HepG2 (cell line): ENCODE measurements around the gene FAM229A. TPM values are rescaled to one million over a fixed set of nuclear protein-coding genes. Genes with fewer than 3 reads are reported as not detected.

Experiments used
- KLF9 ChIP-seq: IDR thresholded peaks from 2 replicates; pipeline ENCODE4 v1.6.1; 2016; ENCODE audit warnings: low read depth
- PAWR ChIP-seq: sonication (generic); formaldehyde crosslinking; IDR thresholded peaks from 2 replicates; pipeline ENCODE4 v1.4.0; 2020; ENCODE audit warnings: missing genetic modification reagents, mild to moderate bottlenecking, borderline replicate concordance
- PRDM15 ChIP-seq: sonication (generic); formaldehyde crosslinking; IDR thresholded peaks from 2 replicates; pipeline ENCODE4 v1.4.0; 2020; ENCODE audit warnings: missing genetic modification reagents
- RXRB ChIP-seq: IDR thresholded peaks from 2 replicates; pipeline ENCODE4 v1.6.1; 2016; ENCODE audit warnings: borderline replicate concordance, missing genetic modification reagents, missing compliant biosample characterization
- SMAD3 ChIP-seq: sonication (generic); formaldehyde crosslinking; IDR thresholded peaks from 2 replicates; pipeline ENCODE4 v1.4.0; 2020; ENCODE audit warnings: missing genetic modification reagents
- ZFP36L1 ChIP-seq: sonication (generic); formaldehyde crosslinking; IDR thresholded peaks from 2 replicates; pipeline ENCODE4 v1.8.0; 2022; ENCODE audit warnings: mild to moderate bottlenecking, missing genetic modification reagents, moderate library complexity
- ZNF674 ChIP-seq: sonication (generic); formaldehyde crosslinking; IDR thresholded peaks from 2 replicates; pipeline ENCODE4 v1.5.0; 2020; ENCODE audit warnings: low read depth, mild to moderate bottlenecking, missing genetic modification reagents
- ZSCAN29 ChIP-seq: sonication (generic); formaldehyde crosslinking; conservative IDR thresholded peaks from 2 replicates; pipeline ENCODE4 v1.4.0; 2020; ENCODE audit warnings: mild to moderate bottlenecking, missing genetic modification reagents
- polyA plus RNA-seq, 8 experiments: library from polyadenylated mRNA; depleted of rRNA in 3 of 8; stranded (reverse) in 7 of 8; unstranded in 1 of 8; fragments of >200 nt; fragmentation: Illumina TruSeq in 4 of 8; extraction: Trizol in 4 of 8; gene quantifications; 2 replicates each; pipeline versions ENCODE4 v1.2.1 to v1.2.3, GENCODE V29; 2011 to 2016; ENCODE audit warnings: low read depth in 4 of 8, missing spikeins in 1 of 8, mixed read lengths in 1 of 8; ENCODE audit not compliant: insufficient read depth in 1 of 8
- total RNA-seq, 5 experiments: library from RNA; depleted of rRNA; stranded (reverse); fragments of >200 nt; fragmentation: Illumina TruSeq; extraction: Trizol; gene quantifications; 2 replicates each; pipeline ENCODE4 v1.2.3, GENCODE V29; 2016; ENCODE audit warnings: low read depth in 1 of 5
- TF ChIP-seq, protein P1 (sequence below): sonication (generic); formaldehyde crosslinking; IDR thresholded peaks from 2 replicates; pipeline ENCODE4 v1.4.0; 2020; ENCODE audit warnings: missing genetic modification reagents, mild to moderate bottlenecking, borderline replicate concordance
- TF ChIP-seq, protein P2 (sequence below), 2 experiments: IDR thresholded peaks; 2 replicates each; pipeline ENCODE4 v1.6.1; 2011 to 2012; ENCODE audit warnings: low read length in 2 of 2, borderline replicate concordance in 1 of 2, low read depth in 1 of 2, mild to moderate bottlenecking in 1 of 2, moderate library complexity in 1 of 2
- TF ChIP-seq, protein P3 (sequence below): sonication (generic); formaldehyde crosslinking; IDR thresholded peaks from 2 replicates; pipeline ENCODE4 v1.5.0; 2020; ENCODE audit warnings: mild to moderate bottlenecking, missing genetic modification reagents, moderate library complexity
- TF ChIP-seq, protein P4 (sequence below): sonication (generic); formaldehyde crosslinking; IDR thresholded peaks from 2 replicates; pipeline ENCODE4 v1.5.0; 2020; ENCODE audit warnings: mild to moderate bottlenecking, missing genetic modification reagents
- TF ChIP-seq, protein P5 (sequence below): sonication (generic); formaldehyde crosslinking; IDR thresholded peaks from 2 replicates; pipeline ENCODE4 v1.4.0; 2020; ENCODE audit warnings: missing genetic modification reagents

The FAM229A gene
- total and polyA plus RNA-seq, 2 of the 13 experiments (the other 11 are each of a cell fraction or from before 2014, with no cell fraction given), result 3.2 to 17.6 TPM

- TF ChIP-seq PAWR (CRISPR knock-in tag) (no peak), ZSCAN29 (CRISPR knock-in tag) (0 out of 2 replicates have a peak, but pooled peaks have one; percentile 37), RXRB (no peak), ZNF674 (CRISPR knock-in tag) (no peak), PRDM15 (CRISPR knock-in tag) (no peak), KLF9 (no peak), SMAD3 (CRISPR knock-in tag) (no peak), ZFP36L1 (no peak)
- TF ChIP-seq, protein P1, sequence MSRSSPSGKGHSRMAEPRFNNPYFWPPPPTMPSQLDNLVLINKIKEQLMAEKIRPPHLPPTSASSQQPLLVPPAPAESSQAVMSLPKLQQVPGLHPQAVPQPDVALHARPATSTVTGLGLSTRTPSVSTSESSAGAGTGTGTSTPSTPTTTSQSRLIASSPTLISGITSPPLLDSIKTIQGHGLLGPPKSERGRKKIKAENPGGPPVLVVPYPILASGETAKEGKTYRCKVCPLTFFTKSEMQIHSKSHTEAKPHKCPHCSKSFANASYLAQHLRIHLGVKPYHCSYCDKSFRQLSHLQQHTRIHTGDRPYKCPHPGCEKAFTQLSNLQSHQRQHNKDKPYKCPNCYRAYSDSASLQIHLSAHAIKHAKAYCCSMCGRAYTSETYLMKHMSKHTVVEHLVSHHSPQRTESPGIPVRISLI (CRISPR knock-in tag), result peak; percentile 27; the same call in 1 of the 2 replicates
- TF ChIP-seq, protein P2, sequence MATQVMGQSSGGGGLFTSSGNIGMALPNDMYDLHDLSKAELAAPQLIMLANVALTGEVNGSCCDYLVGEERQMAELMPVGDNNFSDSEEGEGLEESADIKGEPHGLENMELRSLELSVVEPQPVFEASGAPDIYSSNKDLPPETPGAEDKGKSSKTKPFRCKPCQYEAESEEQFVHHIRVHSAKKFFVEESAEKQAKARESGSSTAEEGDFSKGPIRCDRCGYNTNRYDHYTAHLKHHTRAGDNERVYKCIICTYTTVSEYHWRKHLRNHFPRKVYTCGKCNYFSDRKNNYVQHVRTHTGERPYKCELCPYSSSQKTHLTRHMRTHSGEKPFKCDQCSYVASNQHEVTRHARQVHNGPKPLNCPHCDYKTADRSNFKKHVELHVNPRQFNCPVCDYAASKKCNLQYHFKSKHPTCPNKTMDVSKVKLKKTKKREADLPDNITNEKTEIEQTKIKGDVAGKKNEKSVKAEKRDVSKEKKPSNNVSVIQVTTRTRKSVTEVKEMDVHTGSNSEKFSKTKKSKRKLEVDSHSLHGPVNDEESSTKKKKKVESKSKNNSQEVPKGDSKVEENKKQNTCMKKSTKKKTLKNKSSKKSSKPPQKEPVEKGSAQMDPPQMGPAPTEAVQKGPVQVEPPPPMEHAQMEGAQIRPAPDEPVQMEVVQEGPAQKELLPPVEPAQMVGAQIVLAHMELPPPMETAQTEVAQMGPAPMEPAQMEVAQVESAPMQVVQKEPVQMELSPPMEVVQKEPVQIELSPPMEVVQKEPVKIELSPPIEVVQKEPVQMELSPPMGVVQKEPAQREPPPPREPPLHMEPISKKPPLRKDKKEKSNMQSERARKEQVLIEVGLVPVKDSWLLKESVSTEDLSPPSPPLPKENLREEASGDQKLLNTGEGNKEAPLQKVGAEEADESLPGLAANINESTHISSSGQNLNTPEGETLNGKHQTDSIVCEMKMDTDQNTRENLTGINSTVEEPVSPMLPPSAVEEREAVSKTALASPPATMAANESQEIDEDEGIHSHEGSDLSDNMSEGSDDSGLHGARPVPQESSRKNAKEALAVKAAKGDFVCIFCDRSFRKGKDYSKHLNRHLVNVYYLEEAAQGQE (IDR thresholded peaks at IDR 0.05; ENCODE audit: borderline replicate concordance in 1 of 2, low read depth in 1 of 2, low read length in 2 of 2), result no peak
- TF ChIP-seq, protein P3, sequence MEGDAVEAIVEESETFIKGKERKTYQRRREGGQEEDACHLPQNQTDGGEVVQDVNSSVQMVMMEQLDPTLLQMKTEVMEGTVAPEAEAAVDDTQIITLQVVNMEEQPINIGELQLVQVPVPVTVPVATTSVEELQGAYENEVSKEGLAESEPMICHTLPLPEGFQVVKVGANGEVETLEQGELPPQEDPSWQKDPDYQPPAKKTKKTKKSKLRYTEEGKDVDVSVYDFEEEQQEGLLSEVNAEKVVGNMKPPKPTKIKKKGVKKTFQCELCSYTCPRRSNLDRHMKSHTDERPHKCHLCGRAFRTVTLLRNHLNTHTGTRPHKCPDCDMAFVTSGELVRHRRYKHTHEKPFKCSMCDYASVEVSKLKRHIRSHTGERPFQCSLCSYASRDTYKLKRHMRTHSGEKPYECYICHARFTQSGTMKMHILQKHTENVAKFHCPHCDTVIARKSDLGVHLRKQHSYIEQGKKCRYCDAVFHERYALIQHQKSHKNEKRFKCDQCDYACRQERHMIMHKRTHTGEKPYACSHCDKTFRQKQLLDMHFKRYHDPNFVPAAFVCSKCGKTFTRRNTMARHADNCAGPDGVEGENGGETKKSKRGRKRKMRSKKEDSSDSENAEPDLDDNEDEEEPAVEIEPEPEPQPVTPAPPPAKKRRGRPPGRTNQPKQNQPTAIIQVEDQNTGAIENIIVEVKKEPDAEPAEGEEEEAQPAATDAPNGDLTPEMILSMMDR (CRISPR knock-in tag), result peak; percentile 80
- TF ChIP-seq, protein P4, sequence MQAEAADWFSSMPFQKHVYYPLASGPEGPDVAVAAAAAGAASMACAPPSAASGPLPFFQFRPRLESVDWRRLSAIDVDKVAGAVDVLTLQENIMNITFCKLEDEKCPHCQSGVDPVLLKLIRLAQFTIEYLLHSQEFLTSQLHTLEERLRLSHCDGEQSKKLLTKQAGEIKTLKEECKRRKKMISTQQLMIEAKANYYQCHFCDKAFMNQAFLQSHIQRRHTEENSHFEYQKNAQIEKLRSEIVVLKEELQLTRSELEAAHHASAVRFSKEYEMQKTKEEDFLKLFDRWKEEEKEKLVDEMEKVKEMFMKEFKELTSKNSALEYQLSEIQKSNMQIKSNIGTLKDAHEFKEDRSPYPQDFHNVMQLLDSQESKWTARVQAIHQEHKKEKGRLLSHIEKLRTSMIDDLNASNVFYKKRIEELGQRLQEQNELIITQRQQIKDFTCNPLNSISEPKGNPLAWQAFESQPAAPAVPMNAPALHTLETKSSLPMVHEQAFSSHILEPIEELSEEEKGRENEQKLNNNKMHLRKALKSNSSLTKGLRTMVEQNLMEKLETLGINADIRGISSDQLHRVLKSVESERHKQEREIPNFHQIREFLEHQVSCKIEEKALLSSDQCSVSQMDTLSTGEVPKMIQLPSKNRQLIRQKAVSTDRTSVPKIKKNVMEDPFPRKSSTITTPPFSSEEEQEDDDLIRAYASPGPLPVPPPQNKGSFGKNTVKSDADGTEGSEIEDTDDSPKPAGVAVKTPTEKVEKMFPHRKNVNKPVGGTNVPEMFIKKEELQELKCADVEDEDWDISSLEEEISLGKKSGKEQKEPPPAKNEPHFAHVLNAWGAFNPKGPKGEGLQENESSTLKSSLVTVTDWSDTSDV (CRISPR knock-in tag), result no peak
- TF ChIP-seq, protein P5, sequence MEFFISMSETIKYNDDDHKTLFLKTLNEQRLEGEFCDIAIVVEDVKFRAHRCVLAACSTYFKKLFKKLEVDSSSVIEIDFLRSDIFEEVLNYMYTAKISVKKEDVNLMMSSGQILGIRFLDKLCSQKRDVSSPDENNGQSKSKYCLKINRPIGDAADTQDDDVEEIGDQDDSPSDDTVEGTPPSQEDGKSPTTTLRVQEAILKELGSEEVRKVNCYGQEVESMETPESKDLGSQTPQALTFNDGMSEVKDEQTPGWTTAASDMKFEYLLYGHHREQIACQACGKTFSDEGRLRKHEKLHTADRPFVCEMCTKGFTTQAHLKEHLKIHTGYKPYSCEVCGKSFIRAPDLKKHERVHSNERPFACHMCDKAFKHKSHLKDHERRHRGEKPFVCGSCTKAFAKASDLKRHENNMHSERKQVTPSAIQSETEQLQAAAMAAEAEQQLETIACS, result peak; percentile 90
These were observed 27.3 kb downstream of the FAM229A start (continued) for GRCh38 chr1:32334864-32335534.
